K562 (cell line): ENCODE results near the gene RPS6KA2. TPM values are rescaled to one million over a fixed set of nuclear protein-coding genes. Genes with fewer than 3 reads are reported as not detected.
A peak's percentile ranks its signal among the peaks of the same experiment; 100 is the strongest.

ENCODE experiments used
- ATAC-seq: fragments of 200-7000 bp; cut with Tn5 transposase; 3 replicates; pipeline ENCODE4 v1.9.1; 2020; ENCODE audit warnings: moderate library complexity
- BruUV-seq: library from RNA; stranded (reverse); fragments of 400-500 nt; replicated peaks from 2 replicates; lab custom pipeline; 2021; lab: Mats Ljungman, UMichigan
- CTCF ChIA-PET: fragments of 300-600 bp; formaldehyde crosslinking; extraction: SDS; loops from one replicate; lab custom pipeline; 2021; ENCODE audit warnings: low intra/inter-chr PET ratio; lab: Yijun Ruan, JAX
- POLR2A ChIA-PET: fragments of 300-600, 350-650 bp; sonication (Branson Sonifier 250); formaldehyde crosslinking; extraction: SDS; loops from one replicate; lab custom pipeline; 2021; ENCODE audit warnings: antibody characterized with exemption, inconsistent platforms; lab: Yijun Ruan, JAX
- DNase-seq, 4 experiments: peaks; one replicate each; pipeline versions ENCODE4 v3.0.0 to v3.0.0-alpha.2; 2011 to 2018; ENCODE audit warnings: low spot score in 3 of 4, mixed read lengths in 3 of 4; ENCODE audit errors: extremely low read depth in 1 of 4
- FAIRE-seq: peaks from 2 replicates; lab custom pipeline; 2011; peaks lifted over from hg19 to GRCh38; lab: Jason Lieb, UNC
- H2AFZ ChIP-seq: 2 replicates; pipeline ENCODE4 v1.6.0; 2011; ENCODE audit warnings: low read depth, low read length, control low read depth, inconsistent platforms
- H3K27ac ChIP-seq: fragments of 200-600 bp; 3 replicates; pipeline ENCODE4 v1.8.0; 2011; ENCODE audit warnings: low read depth, mild to moderate bottlenecking, control low read depth, inconsistent platforms, low read length, moderate library complexity, mixed read lengths; ENCODE audit errors: extremely low read depth
- H3K27me3 ChIP-seq, 2 experiments: fragments of 300-600 bp in 1 of 2; 2 replicates in 1 of 2; 3 replicates in 1 of 2; pipeline versions ENCODE4 v1.6.0 to v1.8.0; 2011; ENCODE audit warnings: inconsistent platforms in 2 of 2, low read length in 2 of 2, mild to moderate bottlenecking in 1 of 2, mixed read lengths in 1 of 2, moderate library complexity in 1 of 2; ENCODE audit not compliant: control insufficient read depth in 2 of 2, insufficient read depth in 2 of 2
- H3K36me3 ChIP-seq: fragments of 300-600 bp; 3 replicates; pipeline ENCODE4 v1.8.0; 2011; ENCODE audit warnings: mild to moderate bottlenecking, low read length, inconsistent platforms; ENCODE audit not compliant: control insufficient read depth, insufficient read depth
- H3K4me1 ChIP-seq, 2 experiments: fragments of 200-600 bp in 1 of 2; replicated peaks in 1 of 2; 2 replicates in 1 of 2; 3 replicates in 1 of 2; pipeline versions ENCODE4 v1.5.1 to v1.8.0; 2011; ENCODE audit warnings: inconsistent platforms in 2 of 2, low read length in 2 of 2, mild to moderate bottlenecking in 1 of 2, mixed read lengths in 1 of 2, moderate library complexity in 1 of 2; ENCODE audit not compliant: control insufficient read depth in 2 of 2, insufficient read depth in 2 of 2
- H3K4me2 ChIP-seq: 2 replicates; pipeline ENCODE4 v1.6.1; 2011; ENCODE audit warnings: low read length, control low read depth, inconsistent platforms, mixed read lengths; ENCODE audit not compliant: insufficient read depth
- H3K4me3 ChIP-seq: fragments of 200-600 bp; sonication (generic), shearing (Covaris generic); 2 replicates; pipeline ENCODE4 v1.5.1; 2016; ENCODE audit warnings: control low read depth, inconsistent platforms
- H3K79me2 ChIP-seq: fragments of 200-600 bp; 3 replicates; pipeline ENCODE4 v1.8.0; 2011; ENCODE audit warnings: low read length, inconsistent platforms; ENCODE audit not compliant: control insufficient read depth, insufficient read depth
- H3K9ac ChIP-seq, 2 experiments: 2 replicates each; pipeline versions ENCODE4 v1.6.0 to v1.6.1; 2011; ENCODE audit warnings: low read depth in 2 of 2, low read length in 2 of 2, control low read depth in 1 of 2, inconsistent platforms in 1 of 2, mild to moderate bottlenecking in 1 of 2, mixed read lengths in 1 of 2; ENCODE audit not compliant: insufficient read depth in 1 of 2
- H3K9me1 ChIP-seq: one replicate; pipeline ENCODE4 v1.6.0; 2011; ENCODE audit warnings: inconsistent platforms, mild to moderate bottlenecking, low read length, moderate library complexity; ENCODE audit not compliant: control insufficient read depth, insufficient read depth
- H3K9me3 ChIP-seq: replicated peaks from 2 replicates; pipeline ENCODE4 v1.5.1; 2011; ENCODE audit warnings: low read depth, low read length, inconsistent platforms; ENCODE audit not compliant: control insufficient read depth, insufficient read depth
- H4K20me1 ChIP-seq: replicated peaks from 2 replicates; pipeline ENCODE4 v1.6.1; 2011; ENCODE audit warnings: low read length, inconsistent platforms, mixed read lengths; ENCODE audit not compliant: control insufficient read depth, insufficient read depth
- ELF2 ChIP-seq: fragments of 250-450 bp; sonication (Bioruptor Pico); IDR thresholded peaks from 2 replicates; pipeline ENCODE4 v1.5.0; 2021; ENCODE audit warnings: mild to moderate bottlenecking
- ETV6 ChIP-seq, 3 experiments: fragments of 150-350 bp in 1 of 3; sonication (generic) in 1 of 3; formaldehyde crosslinking in 1 of 3; IDR thresholded peaks; 2 replicates each; pipeline versions ENCODE4 v1.6.1 to v1.8.0; 2014 to 2022; ENCODE audit warnings: borderline replicate concordance in 2 of 3, low read depth in 2 of 3, antibody characterized with exemption in 1 of 3, low read length in 1 of 3, mild to moderate bottlenecking in 1 of 3, missing genetic modification reagents in 1 of 3
- EZH2 ChIP-seq: IDR thresholded peaks from 2 replicates; pipeline ENCODE4 v1.6.1; 2012; ENCODE audit warnings: low read depth, mild to moderate bottlenecking, inconsistent platforms, low read length, borderline replicate concordance
- HINFP ChIP-seq: fragments of 450-650 bp; conservative IDR thresholded peaks from 2 replicates; pipeline ENCODE4 v1.6.1; 2016; ENCODE audit warnings: missing genetic modification characterization, low read depth, mild to moderate bottlenecking, control low read depth, missing compliant biosample characterization
- NELFE ChIP-seq: IDR thresholded peaks from 2 replicates; pipeline ENCODE4 v1.6.1; 2011; ENCODE audit warnings: mild to moderate bottlenecking; ENCODE audit not compliant: insufficient read depth, insufficient read length
- POLR2A ChIP-seq: fragments of 450-650 bp; conservative IDR thresholded peaks from 2 replicates; pipeline ENCODE4 v1.6.1; 2016
- STAG1 ChIP-seq: sonication (generic); formaldehyde crosslinking; IDR thresholded peaks from 2 replicates; pipeline ENCODE4 v1.5.0; 2020; ENCODE audit warnings: missing genetic modification reagents, borderline replicate concordance
- TEAD4 ChIP-seq, 2 experiments: sonication (generic) in 1 of 2; formaldehyde crosslinking in 1 of 2; IDR thresholded peaks; 2 replicates each; pipeline versions ENCODE4 v1.6.1 to v1.8.0; 2012 to 2022; ENCODE audit warnings: borderline replicate concordance in 1 of 2, inconsistent platforms in 1 of 2, low read length in 1 of 2, mild to moderate bottlenecking in 1 of 2, missing genetic modification reagents in 1 of 2
- TFE3 ChIP-seq: fragments of 450-650 bp; formaldehyde crosslinking; IDR thresholded peaks from 2 replicates; pipeline ENCODE4 v1.4.0; 2020; ENCODE audit warnings: mild to moderate bottlenecking, mixed read lengths
- THAP12 ChIP-seq: fragments of 250-450 bp; sonication (Bioruptor Pico); IDR thresholded peaks from 2 replicates; pipeline ENCODE4 v1.9.0; 2021; ENCODE audit warnings: mild to moderate bottlenecking, inconsistent platforms
- YY1 ChIP-seq, 3 experiments: IDR thresholded peaks; 2 replicates each; pipeline ENCODE4 v1.6.1; 2011; ENCODE audit warnings: low read length in 2 of 3, mild to moderate bottlenecking in 2 of 3, moderate library complexity in 2 of 3, borderline replicate concordance in 1 of 3, control low read depth in 1 of 3, low read depth in 1 of 3; ENCODE audit not compliant: insufficient read depth in 3 of 3, insufficient replicate concordance in 2 of 3, control insufficient read depth in 1 of 3, insufficient read length in 1 of 3; ENCODE audit errors: extremely low read depth in 1 of 3
- ZBTB17 ChIP-seq: fragments of 450-650 bp; formaldehyde crosslinking; IDR thresholded peaks from 2 replicates; pipeline ENCODE4 v1.4.0; 2020; ENCODE audit warnings: mild to moderate bottlenecking
- ZNF695 ChIP-seq: fragments of 450-650 bp; formaldehyde crosslinking; IDR thresholded peaks from 2 replicates; pipeline ENCODE4 v1.4.0; 2020; ENCODE audit warnings: mild to moderate bottlenecking, moderate library complexity
- WGBS: fragments of 100-300 bp; shearing (Covaris generic); methylation state at CpG from one replicate; pipeline ENCODE4 v1.1.6; 2016; ENCODE audit warnings: low coverage, mixed read lengths; ENCODE audit not compliant: insufficient coverage; ENCODE audit errors: missing lambda C conversion rate; 5-methylcytosine and 5-hydroxymethylcytosine counted together
- in situ Hi-C: fragments of 300-500 bp; cut with MboI; formaldehyde crosslinking; loops from 4 replicates; pipeline ENCODE4 v1.15.0; 2018; ENCODE audit warnings: inconsistent platforms, mixed read lengths
- intact Hi-C: fragments of 100-400 bp; cut with micrococcal nuclease; formaldehyde crosslinking; loops from 2 replicates; pipeline ENCODE4 v1.14.2; 2022
- polyA plus RNA-seq, 8 experiments: library from polyadenylated mRNA; depleted of rRNA in 4 of 8; stranded (reverse) in 5 of 8; unstranded in 3 of 8; fragments of >200 nt; fragmentation: Nextera tagmentation in 2 of 8; fragmentation: Illumina TruSeq in 1 of 8; extraction: Ambion mirVana in 2 of 8; extraction: Trizol in 1 of 8; gene quantifications; 2 replicates each; pipeline versions ENCODE4 v1.2.1 to v1.2.3, GENCODE V29; 2011 to 2014; ENCODE audit warnings: inconsistent platforms in 1 of 8, missing spikeins in 1 of 8
- total RNA-seq, 7 experiments: library from RNA; depleted of rRNA in 6 of 7; stranded (reverse); fragments of >200 nt in 6 of 7; fragmentation: Illumina TruSeq in 2 of 7; extraction: Trizol in 2 of 7; gene quantifications; 2 replicates each; pipeline versions ENCODE4 v1.2.1 to v1.2.3, GENCODE V29; 2011 to 2021; ENCODE audit warnings: low replicate concordance in 1 of 7

Gene RPS6KA2
- total and polyA plus RNA-seq, 9 of the 15 experiments (the other 6 are each of a cell fraction or from before 2014, with no cell fraction given) = 0.29 to 1.00 (median 0.53) TPM

- no peak for FAIRE-seq
- Histone ChIP-seq H3K27ac (peak overlapping the region; percentile 59), H3K9ac (peak overlapping the region; percentile 77 to 97), H3K79me2 (peaks cover 55% of the 10 kb centered on the region), H3K4me3 (peak overlapping the region; percentile 96), H2AFZ (peak overlapping the region; percentile 81), H3K9me3 (no peaks in the 10 kb centered on the region), H4K20me1 (no peaks in the 10 kb centered on the region), H3K27me3 (no peaks in the 10 kb centered on the region; a peak in 1 of 5 replicates), H3K4me2 (peak overlapping the region; percentile 93), H3K4me1 (peaks cover 3 to 20% of the 10 kb centered on the region in 2 experiments; a peak in 1 of 5 replicates), H3K9me1 (no peaks in the 10 kb centered on the region), H3K36me3 (peaks cover 3% of the 10 kb centered on the region; the same call in 1 of the 3 replicates)
- peak; percentile 50 for ATAC-seq
- ChIA-PET POLR2A (no interaction called here), CTCF (interaction anchor here (0.8 to 1.5 kb wide), 4 partner anchors 19 to 107 kb away, joined by 3 to 9 read pairs (median 4); no protein-coding TSS in a partner anchor)
- under 1% methylated on average over 35 of the region's 46 CpGs for WGBS
- DNase-seq = peak in 2 of 4 experiments; percentile 73 to 76
- BruUV-seq = no TSS peak
- in situ Hi-C loops (no loop called here), intact Hi-C loops (loop anchor here (2.0 to 5.0 kb wide), 3 partner anchors 40 to 105 kb away; partner anchors contain the start of gene SFT2D1)
- no peak; the same call in 1 of the 2 replicates for TF ChIP-seq ELF2 (CRISPR knock-in tag)
- TF ChIP-seq NELFE = no peak
- TF ChIP-seq ZBTB17 (CRISPR knock-in tag) = no peak
- TF ChIP-seq YY1 (IDR thresholded peaks at IDR 0.05; ENCODE audit: borderline replicate concordance in 1 of 3, control insufficient read depth in 1 of 3, extremely low read depth in 1 of 3, insufficient read depth in 3 of 3, insufficient read length in 1 of 3, insufficient replicate concordance in 2 of 3, low read depth in 1 of 3, low read length in 2 of 3) = peak in 1 of 3 experiments; percentile 64
- TF ChIP-seq HINFP (tag) = 0 out of 2 replicates have a peak, but pooled peaks have one; percentile 17
- peak; percentile 86 for TF ChIP-seq POLR2A
- 0 out of 2 replicates have a peak, but pooled peaks have one; percentile 20 for TF ChIP-seq STAG1
- TF ChIP-seq TFE3 = no peak
- TF ChIP-seq ZNF695 (CRISPR knock-in tag) = no peak
- TF ChIP-seq EZH2 = no peak
- no peak for TF ChIP-seq TEAD4 (IDR thresholded peaks at IDR 0.05; ENCODE audit: low read length)
- peak; percentile 41; the same call in 1 of the 2 replicates for TF ChIP-seq TEAD4 (CRISPR knock-in tag; IDR thresholded peaks at IDR 0.05; ENCODE audit: borderline replicate concordance)
- TF ChIP-seq ETV6 (IDR thresholded peaks at IDR 0.05; ENCODE audit: borderline replicate concordance in 1 of 2, low read depth in 2 of 2, low read length in 1 of 2) = no peak
- TF ChIP-seq ETV6 (CRISPR knock-in tag; IDR thresholded peaks at IDR 0.05; ENCODE audit: borderline replicate concordance) = 0 out of 2 replicates have a peak, but pooled peaks have one; percentile 45
- 0 out of 2 replicates have a peak, but pooled peaks have one; percentile 44 for TF ChIP-seq THAP12
Observed at GRCh38 chr6:166382500-166382932, 244.5 kb downstream of the RPS6KA2 start.
